Activated effector memory CD4-positive, alpha-beta T cell treated with anti-CD3 and anti-CD28 coated beads, Interleukin-2, amount 50 U/mL, for 16 hours (primary cell): ENCODE measurements around the gene OSBPL9.
"Not testable (repeated sequence)": the region's sequence is repeated elsewhere in the genome, so short reads cannot be mapped to it uniquely, and the experiment has no call there.

Experiments used
- DNase-seq: peaks from one replicate; pipeline ENCODE4 v3.0.0-alpha.2; 2020

OSBPL9 gene

GRCh38 chr1:51638350-51638749 is 21.5 kb downstream of the OSBPL9 start:
- no peak for DNase-seq

GRCh38 chr1:51639694-51640093 is 22.8 kb downstream of the OSBPL9 start:
- DNase-seq = no peak

- no peak for DNase-seq
Measured at GRCh38 chr1:51641096-51641495, 24.2 kb downstream of the OSBPL9 start.

DNA sequence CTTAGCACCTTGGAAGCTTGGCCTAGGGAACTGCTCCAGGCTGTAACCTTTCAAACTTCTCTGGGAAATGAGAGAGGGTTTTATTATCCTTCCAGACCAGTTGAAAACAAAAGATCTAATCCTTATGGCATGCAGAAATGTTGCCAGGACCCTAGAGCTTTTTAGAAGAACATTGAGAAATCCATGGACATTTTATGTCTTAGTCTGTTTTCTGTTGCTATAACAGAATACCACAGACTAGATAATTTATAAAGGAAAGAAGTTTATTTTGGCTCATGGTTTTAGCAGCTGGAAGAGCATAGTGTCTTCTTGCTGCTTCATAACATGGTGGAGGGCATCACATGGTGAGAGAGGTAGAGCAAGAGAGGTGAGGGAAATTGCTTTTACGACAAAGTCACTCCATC is 25.8 kb downstream of the OSBPL9 start:
- no peak for DNase-seq

GRCh38 chr1:51643362-51643761 is 26.5 kb downstream of the OSBPL9 start:
- no peak for DNase-seq

GRCh38 chr1:51644020-51644419 is 27.1 kb downstream of the OSBPL9 start:
- DNase-seq = no peak

DNA sequence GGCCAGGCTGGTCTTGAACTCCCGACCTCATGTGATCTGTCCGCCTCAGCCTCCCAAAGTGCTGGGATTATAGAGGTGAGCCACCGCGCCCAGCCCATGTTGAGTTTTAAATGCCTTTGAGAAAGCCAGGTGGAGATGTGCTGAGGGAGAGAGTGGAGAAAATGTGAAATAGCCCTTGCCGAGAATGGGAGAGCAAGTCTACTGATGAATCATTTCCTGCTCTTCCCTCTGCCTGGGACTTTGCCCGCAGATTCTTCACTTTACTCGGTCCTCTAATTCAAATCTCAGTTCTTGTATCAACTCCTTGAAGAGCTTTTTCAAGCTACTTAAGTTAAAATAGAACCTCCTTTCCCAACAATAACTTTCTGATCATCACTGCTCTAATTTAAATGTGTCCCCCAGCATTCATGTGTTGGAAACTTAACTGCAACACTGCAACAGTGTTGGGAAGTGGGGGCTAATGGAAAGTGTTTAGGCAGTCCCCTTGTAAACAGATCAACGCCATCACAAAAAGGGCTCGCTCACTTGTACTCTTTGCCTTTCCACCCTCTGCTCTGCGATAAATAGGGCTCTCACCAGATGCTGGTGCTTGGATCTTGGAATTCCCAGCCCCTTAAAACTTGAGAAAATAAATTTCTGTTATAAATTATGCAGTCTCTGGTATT is 27.8 kb downstream of the OSBPL9 start:
- DNase-seq = no peak

- not testable (repeated sequence) for DNase-seq
Measured at GRCh38 chr1:51646592-51646991, 29.7 kb downstream of the OSBPL9 start.

GRCh38 chr1:51648180-51649109 is 31.6 kb downstream of the OSBPL9 start:
- DNase-seq = no peak

GRCh38 chr1:51649593-51650091 is 32.8 kb downstream of the OSBPL9 start:
- DNase-seq = no peak

DNA sequence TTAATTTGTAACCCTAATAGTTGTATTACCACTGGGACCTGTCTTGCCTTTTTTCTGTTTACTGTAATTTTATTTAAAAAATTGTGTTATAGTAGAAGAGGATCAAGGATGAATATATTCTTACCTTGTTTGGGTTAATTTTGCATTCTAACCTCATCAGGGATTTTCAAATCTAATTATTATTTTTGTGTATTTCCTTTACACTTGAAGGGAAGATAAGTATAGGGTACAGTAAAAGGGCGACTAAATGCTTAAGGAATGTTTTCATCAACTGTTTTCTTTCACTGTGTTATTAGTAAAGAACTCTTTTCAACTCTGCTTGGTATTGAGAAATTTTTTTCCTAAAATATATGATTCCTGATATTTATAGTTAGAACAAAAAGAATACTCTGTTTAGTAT is 33.3 kb downstream of the OSBPL9 start:
- DNase-seq = no peak

- DNase-seq = no peak
Measured at GRCh38 chr1:51651552-51651942, 34.7 kb downstream of the OSBPL9 start.

- no peak for DNase-seq
Measured at GRCh38 chr1:51652599-51652998, 35.7 kb downstream of the OSBPL9 start.

- DNase-seq = no peak
Measured at GRCh38 chr1:51653127-51653526, 36.2 kb downstream of the OSBPL9 start.

- no peak for DNase-seq
Measured at GRCh38 chr1:51654000-51654399, 37.1 kb downstream of the OSBPL9 start.

- DNase-seq = no peak
Measured at GRCh38 chr1:51656374-51656773, 39.5 kb downstream of the OSBPL9 start.

- DNase-seq = no peak
Measured at GRCh38 chr1:51660580-51660979, 43.7 kb downstream of the OSBPL9 start.

DNA sequence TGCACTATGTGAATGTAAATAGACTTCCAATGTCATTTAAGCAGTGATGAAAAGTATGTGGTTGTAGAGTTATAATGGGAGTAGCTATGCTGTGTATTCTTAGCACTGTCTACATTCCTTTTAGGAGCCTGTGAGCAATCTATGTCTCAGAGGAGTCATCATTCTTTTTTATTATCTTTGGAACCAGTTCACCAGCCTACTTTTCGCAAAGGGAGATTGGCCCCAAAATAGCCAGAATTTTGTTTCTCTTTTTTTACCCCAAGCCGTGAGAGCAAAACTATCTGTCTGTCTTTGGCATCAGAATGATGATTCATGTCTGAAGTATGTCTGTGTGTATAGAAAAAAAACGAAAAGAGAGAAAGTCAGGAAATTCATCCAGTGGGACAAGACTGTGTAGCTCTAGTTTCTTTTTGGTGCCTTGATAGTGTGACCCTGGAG is 44.2 kb downstream of the OSBPL9 start:
- no peak for DNase-seq

- no peak for DNase-seq
Measured at GRCh38 chr1:51663105-51663504, 46.2 kb downstream of the OSBPL9 start.

- DNase-seq = no peak
Measured at GRCh38 chr1:51663721-51664120, 46.8 kb downstream of the OSBPL9 start.

- no peak for DNase-seq
Measured at GRCh38 chr1:51664421-51665240, 47.7 kb downstream of the OSBPL9 start.

GRCh38 chr1:51666478-51666877 is 49.6 kb downstream of the OSBPL9 start:
- DNase-seq = no peak

GRCh38 chr1:51667561-51667960 is 50.7 kb downstream of the OSBPL9 start:
- no peak for DNase-seq
